ENCODE measurements around the gene SGMS1.

- no peak for TF ChIP-seq POLR2A (IDR thresholded peaks at IDR 0.05)
- TF ChIP-seq CTCF (IDR thresholded peaks at IDR 0.05) = no peak
Observed at GRCh38 chr10:50304660-50305059, 319.1 kb downstream of the SGMS1 start.

All from heart left ventricle (tissue), 13 donors.